Measurements from ENCODE around the gene REPIN1. TPM values are rescaled to one million over a fixed set of nuclear protein-coding genes. Genes with fewer than 3 reads are reported as not detected.
A peak's percentile ranks its signal among the peaks of the same experiment; 100 is the strongest.

Gene REPIN1
- total RNA-seq, result 212 and 224 TPM in 2 replicates
- long read RNA-seq, transcript REPIN1-202 (1 exons, 2,876 nt), result major isoform, 5 of 5 reads
- long read RNA-seq, partial matches to known transcripts, result 0 of 5 reads
- long read RNA-seq, other reads (novel, unspliced or antisense), result 0 of 5 reads

- H3K4me3 Mint-ChIP-seq, result peak within 1 kb of the TSS; percentile 100
- H3K27ac Mint-ChIP-seq (ENCODE audit: unreplicated experiment), result peak within 1 kb of the TSS; percentile 99
- peaks cover 37% of the 10 kb centered on the region for H3K4me1 Mint-ChIP-seq
- H3K36me3 Mint-ChIP-seq (ENCODE audit: low read depth), result peaks cover 6% of the 10 kb centered on the region
- TF ChIP-seq CTCF (conservative IDR thresholded peaks at IDR 0.05), result no peak
- peaks cover 2% of the 10 kb centered on the region for H3K27me3 Mint-ChIP-seq (ENCODE audit: low read depth)
- H3K9me3 Mint-ChIP-seq, result no peaks in the 10 kb centered on the region
- DNase-seq (ENCODE audit: low read depth, low spot score), result peak; percentile 89
Measured at GRCh38 chr7:150368096-150368883, at the start of gene REPIN1. REPIN1 (plus strand) TSS chr7:150368822; CDS start chr7:150369712, 890 bp downstream.

GRCh38 chr7:150321788-150322113 is 46.9 kb upstream of the REPIN1 start:
- H3K27me3 Mint-ChIP-seq (ENCODE audit: low read depth), result no peaks in the 10 kb centered on the region
- TF ChIP-seq CTCF (conservative IDR thresholded peaks at IDR 0.05), result no peak
- no peak for DNase-seq (ENCODE audit: low read depth, low spot score)
- peaks cover 5% of the 10 kb centered on the region for H3K36me3 Mint-ChIP-seq (ENCODE audit: low read depth)
- no peaks in the 10 kb centered on the region for H3K9me3 Mint-ChIP-seq
- no peak overlapping the region for H3K27ac Mint-ChIP-seq (ENCODE audit: unreplicated experiment)
- peak overlapping the region; percentile 87 for H3K4me3 Mint-ChIP-seq
- H3K4me1 Mint-ChIP-seq, result peaks cover 28% of the 10 kb centered on the region

GRCh38 chr7:150322114-150322832 is 46.3 kb upstream of the REPIN1 start:
- no peaks in the 10 kb centered on the region for H3K27me3 Mint-ChIP-seq (ENCODE audit: low read depth)
- peaks cover 28% of the 10 kb centered on the region for H3K4me1 Mint-ChIP-seq
- DNase-seq (ENCODE audit: low read depth, low spot score), result no peak
- peaks cover 5% of the 10 kb centered on the region for H3K36me3 Mint-ChIP-seq (ENCODE audit: low read depth)
- peak overlapping the region; percentile 87 for H3K4me3 Mint-ChIP-seq
- no peak for TF ChIP-seq CTCF (conservative IDR thresholded peaks at IDR 0.05)
- H3K27ac Mint-ChIP-seq (ENCODE audit: unreplicated experiment), result peak overlapping the region; percentile 88
- no peaks in the 10 kb centered on the region for H3K9me3 Mint-ChIP-seq

GRCh38 chr7:150322833-150323681 is 45.6 kb upstream of the REPIN1 start, which contains the start of the genes ACTR3C and LRRC61:
ACTR3C (minus strand) TSS chr7:150323545; CDS start chr7:150295296, 28,249 bp downstream.
LRRC61 (plus strand) TSS chr7:150323355; CDS start chr7:150336862, 13,507 bp downstream.
- H3K27ac Mint-ChIP-seq (ENCODE audit: unreplicated experiment), result peak within 1 kb of the TSS; percentile 92
- peaks cover 5% of the 10 kb centered on the region for H3K36me3 Mint-ChIP-seq (ENCODE audit: low read depth)
- peak; percentile 39 for TF ChIP-seq CTCF (conservative IDR thresholded peaks at IDR 0.05)
- no peaks in the 10 kb centered on the region for H3K27me3 Mint-ChIP-seq (ENCODE audit: low read depth)
- H3K4me3 Mint-ChIP-seq, result peak within 1 kb of the TSS; percentile 94
- peak; percentile 53 for DNase-seq (ENCODE audit: low read depth, low spot score)
- H3K4me1 Mint-ChIP-seq, result peaks cover 28% of the 10 kb centered on the region
- H3K9me3 Mint-ChIP-seq, result no peaks in the 10 kb centered on the region

All from neural crest cell (in vitro differentiated cells).